WTC11 (cell line): ENCODE data around the gene CPVL.

Experiments
- CREM ChIP-seq: sonication (generic); formaldehyde crosslinking; IDR thresholded peaks from 2 replicates; pipeline ENCODE4 v1.8.1; 2022; ENCODE audit warnings: mild to moderate bottlenecking, missing genetic modification reagents, moderate library complexity
- ESRRA ChIP-seq: sonication (generic); formaldehyde crosslinking; IDR thresholded peaks from 2 replicates; pipeline ENCODE4 v1.8.1; 2022; ENCODE audit warnings: mild to moderate bottlenecking, missing genetic modification reagents, borderline replicate concordance
- TCF7 ChIP-seq: sonication (generic); formaldehyde crosslinking; IDR thresholded peaks from 2 replicates; pipeline ENCODE4 v1.8.0; 2022; ENCODE audit warnings: mild to moderate bottlenecking, low read depth, missing genetic modification reagents, moderate library complexity
- ZNF423 ChIP-seq: fragments of 250-450 bp; sonication (Bioruptor Pico); IDR thresholded peaks from 2 replicates; pipeline ENCODE4 v2.1.2; 2022; ENCODE audit warnings: mild to moderate bottlenecking, moderate library complexity
- TF ChIP-seq, protein P1 (sequence below): sonication (generic); formaldehyde crosslinking; IDR thresholded peaks from 2 replicates; pipeline ENCODE4 v1.8.1; 2023; ENCODE audit warnings: mild to moderate bottlenecking, missing genetic modification reagents, moderate library complexity
- TF ChIP-seq, protein P2 (sequence below): fragments of 200-600 bp; IDR thresholded peaks from 2 replicates; pipeline ENCODE4 v1.8.0; 2022; ENCODE audit warnings: antibody characterized with exemption
- TF ChIP-seq, protein P3 (sequence below): sonication (generic); formaldehyde crosslinking; IDR thresholded peaks from 2 replicates; pipeline ENCODE4 v1.8.0; 2022; ENCODE audit warnings: mild to moderate bottlenecking, missing genetic modification reagents
- TF ChIP-seq, protein P4 (sequence below): sonication (generic); formaldehyde crosslinking; IDR thresholded peaks from 2 replicates; pipeline ENCODE4 v1.8.0; 2022; ENCODE audit warnings: mild to moderate bottlenecking, missing genetic modification reagents

DNA sequence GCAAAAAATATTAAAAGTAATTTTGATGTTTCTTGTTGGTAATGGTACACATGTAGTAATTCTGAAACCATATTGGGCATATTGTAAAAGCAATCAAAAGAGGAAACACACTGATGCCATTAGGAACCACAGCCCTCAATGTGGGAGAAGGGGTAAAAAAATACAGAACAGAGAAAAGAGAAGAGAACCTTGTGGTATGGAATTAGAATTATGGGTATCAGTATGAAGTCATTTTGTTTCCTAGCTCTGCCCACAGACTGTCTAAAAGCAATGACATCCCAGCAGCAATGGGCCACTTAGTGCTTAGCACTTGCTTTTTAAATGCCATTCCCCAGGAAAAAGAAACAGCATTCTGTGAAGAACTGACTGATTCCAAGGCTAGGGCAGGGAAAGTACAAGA, 61.5 kb downstream of the CPVL start:
- TF ChIP-seq, protein P1, sequence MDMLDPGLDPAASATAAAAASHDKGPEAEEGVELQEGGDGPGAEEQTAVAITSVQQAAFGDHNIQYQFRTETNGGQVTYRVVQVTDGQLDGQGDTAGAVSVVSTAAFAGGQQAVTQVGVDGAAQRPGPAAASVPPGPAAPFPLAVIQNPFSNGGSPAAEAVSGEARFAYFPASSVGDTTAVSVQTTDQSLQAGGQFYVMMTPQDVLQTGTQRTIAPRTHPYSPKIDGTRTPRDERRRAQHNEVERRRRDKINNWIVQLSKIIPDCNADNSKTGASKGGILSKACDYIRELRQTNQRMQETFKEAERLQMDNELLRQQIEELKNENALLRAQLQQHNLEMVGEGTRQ (CRISPR knock-in tag), result no peak
- no peak for TF ChIP-seq CREM
- TF ChIP-seq, protein P2, sequence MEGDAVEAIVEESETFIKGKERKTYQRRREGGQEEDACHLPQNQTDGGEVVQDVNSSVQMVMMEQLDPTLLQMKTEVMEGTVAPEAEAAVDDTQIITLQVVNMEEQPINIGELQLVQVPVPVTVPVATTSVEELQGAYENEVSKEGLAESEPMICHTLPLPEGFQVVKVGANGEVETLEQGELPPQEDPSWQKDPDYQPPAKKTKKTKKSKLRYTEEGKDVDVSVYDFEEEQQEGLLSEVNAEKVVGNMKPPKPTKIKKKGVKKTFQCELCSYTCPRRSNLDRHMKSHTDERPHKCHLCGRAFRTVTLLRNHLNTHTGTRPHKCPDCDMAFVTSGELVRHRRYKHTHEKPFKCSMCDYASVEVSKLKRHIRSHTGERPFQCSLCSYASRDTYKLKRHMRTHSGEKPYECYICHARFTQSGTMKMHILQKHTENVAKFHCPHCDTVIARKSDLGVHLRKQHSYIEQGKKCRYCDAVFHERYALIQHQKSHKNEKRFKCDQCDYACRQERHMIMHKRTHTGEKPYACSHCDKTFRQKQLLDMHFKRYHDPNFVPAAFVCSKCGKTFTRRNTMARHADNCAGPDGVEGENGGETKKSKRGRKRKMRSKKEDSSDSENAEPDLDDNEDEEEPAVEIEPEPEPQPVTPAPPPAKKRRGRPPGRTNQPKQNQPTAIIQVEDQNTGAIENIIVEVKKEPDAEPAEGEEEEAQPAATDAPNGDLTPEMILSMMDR, result no peak
- TF ChIP-seq, protein P3, sequence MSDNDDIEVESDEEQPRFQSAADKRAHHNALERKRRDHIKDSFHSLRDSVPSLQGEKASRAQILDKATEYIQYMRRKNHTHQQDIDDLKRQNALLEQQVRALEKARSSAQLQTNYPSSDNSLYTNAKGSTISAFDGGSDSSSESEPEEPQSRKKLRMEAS (CRISPR knock-in tag), result no peak
- TF ChIP-seq TCF7 (CRISPR knock-in tag), result no peak
- TF ChIP-seq, protein P4, sequence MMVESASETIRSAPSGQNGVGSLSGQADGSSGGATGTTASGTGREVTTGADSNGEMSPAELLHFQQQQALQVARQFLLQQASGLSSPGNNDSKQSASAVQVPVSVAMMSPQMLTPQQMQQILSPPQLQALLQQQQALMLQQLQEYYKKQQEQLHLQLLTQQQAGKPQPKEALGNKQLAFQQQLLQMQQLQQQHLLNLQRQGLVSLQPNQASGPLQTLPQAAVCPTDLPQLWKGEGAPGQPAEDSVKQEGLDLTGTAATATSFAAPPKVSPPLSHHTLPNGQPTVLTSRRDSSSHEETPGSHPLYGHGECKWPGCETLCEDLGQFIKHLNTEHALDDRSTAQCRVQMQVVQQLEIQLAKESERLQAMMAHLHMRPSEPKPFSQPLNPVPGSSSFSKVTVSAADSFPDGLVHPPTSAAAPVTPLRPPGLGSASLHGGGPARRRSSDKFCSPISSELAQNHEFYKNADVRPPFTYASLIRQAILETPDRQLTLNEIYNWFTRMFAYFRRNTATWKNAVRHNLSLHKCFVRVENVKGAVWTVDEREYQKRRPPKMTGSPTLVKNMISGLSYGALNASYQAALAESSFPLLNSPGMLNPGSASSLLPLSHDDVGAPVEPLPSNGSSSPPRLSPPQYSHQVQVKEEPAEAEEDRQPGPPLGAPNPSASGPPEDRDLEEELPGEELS (CRISPR knock-in tag), result no peak
- TF ChIP-seq ESRRA (CRISPR knock-in tag), result no peak
- no peak for TF ChIP-seq ZNF423 (CRISPR knock-in tag)
